Ascending aorta (tissue), 2 donors: ENCODE data around the gene KBTBD4. TPM values are rescaled to one million over a fixed set of nuclear protein-coding genes. Genes with fewer than 3 reads are reported as not detected.
A peak's percentile ranks its signal among the peaks of the same experiment; 100 is the strongest.

ENCODE experiments used
- DNase-seq, 2 donors: peaks; one replicate each; pipeline ENCODE4 v3.0.0-alpha.2; 2019; ENCODE audit warnings: low spot score in 2 of 2
- H3K27ac ChIP-seq, 2 donors: fragments of 200-600 bp; sonication (generic); one replicate each; pipeline ENCODE4 v1.5.1; 2016 to 2017; ENCODE audit warnings: mild to moderate bottlenecking in 1 of 2
- H3K27me3 ChIP-seq: fragments of 200-600 bp; sonication (generic); one replicate; pipeline ENCODE4 v1.5.1; 2017
- H3K36me3 ChIP-seq, 2 donors: fragments of 200-600 bp; sonication (generic); one replicate each; pipeline ENCODE4 v1.5.1; 2016
- H3K4me1 ChIP-seq, 2 donors: fragments of 200-600 bp; sonication (generic); one replicate each; pipeline ENCODE4 v1.5.1; 2016 to 2017; ENCODE audit warnings: mild to moderate bottlenecking in 1 of 2
- H3K4me3 ChIP-seq, 2 donors: fragments of 200-600 bp; sonication (generic); one replicate each; pipeline ENCODE4 v1.5.1; 2016 to 2017; ENCODE audit warnings: mild to moderate bottlenecking in 1 of 2
- H3K9me3 ChIP-seq, 2 donors: fragments of 200-600 bp; sonication (generic); one replicate each; pipeline ENCODE4 v1.5.1; 2016
- intact Hi-C: fragments of 100-400 bp; cut with DNase I; formaldehyde crosslinking; loops from one replicate; pipeline ENCODE4 v1.15.1; 2023
- total RNA-seq: library from RNA; depleted of rRNA; stranded (reverse); fragments of >200 nt; gene quantifications from one replicate; pipeline ENCODE4 v1.1.0, GENCODE V29; 2016
- TF ChIP-seq, protein P1 (sequence below), 3 experiments: fragments of 200-600 bp in 2 of 3; fragments of 450-650 bp in 1 of 3; sonication (generic) in 2 of 3; IDR thresholded peaks; one replicate each; pipeline ENCODE4 v1.5.1; 2016 to 2019; ENCODE audit warnings: antibody characterized with exemption in 3 of 3, mild to moderate bottlenecking in 1 of 3, moderate library complexity in 1 of 3

The KBTBD4 gene
- 14.8 TPM for total RNA-seq

DNA sequence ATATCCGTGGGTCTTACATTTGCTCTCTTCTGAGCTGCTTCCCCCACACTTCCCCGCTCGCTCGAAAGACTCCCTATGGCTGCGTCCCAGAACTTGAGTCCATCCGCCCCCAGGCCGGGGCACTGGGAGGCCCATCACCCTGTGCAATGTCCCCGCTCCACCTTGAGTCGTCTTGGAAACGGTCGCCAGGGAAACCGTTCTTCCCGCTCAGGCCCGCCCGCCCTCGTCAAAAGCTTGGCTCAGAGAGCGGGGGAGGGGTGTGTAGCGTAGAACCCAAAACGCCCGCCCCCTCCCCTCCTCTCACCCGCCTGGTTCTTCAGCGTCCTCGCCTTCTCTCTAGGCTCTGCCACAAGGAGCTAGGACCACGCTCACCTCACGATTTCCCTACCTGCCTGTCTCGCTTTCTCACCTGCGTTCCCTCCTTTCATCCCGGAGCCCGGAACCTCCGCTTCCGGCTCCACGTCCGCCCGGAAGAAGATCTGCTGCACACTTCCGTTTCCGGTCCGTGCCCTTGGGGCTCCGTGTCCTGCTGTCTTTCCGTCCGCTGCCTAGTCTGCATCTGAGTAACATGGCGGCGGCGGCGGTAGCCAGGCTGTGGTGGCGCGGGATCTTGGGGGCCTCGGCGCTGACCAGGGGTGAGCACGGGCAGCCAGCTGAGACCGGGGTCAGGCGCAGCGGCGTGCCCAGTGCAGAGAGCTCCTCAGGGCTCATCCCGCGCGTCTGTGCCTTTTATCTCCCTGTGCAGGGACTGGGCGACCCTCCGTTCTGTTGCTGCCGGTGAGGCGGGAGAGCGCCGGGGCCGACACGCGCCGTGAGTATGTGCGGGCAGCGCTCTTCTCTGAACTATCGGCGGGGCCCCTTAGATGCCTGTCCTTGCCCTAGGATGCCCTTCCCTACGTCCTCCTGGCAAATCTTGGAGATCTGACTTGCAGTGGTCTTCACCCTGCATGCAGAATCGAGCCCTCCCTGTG lies at the start of gene KBTBD4, which contains the start of gene NDUFS3:
KBTBD4 (minus strand) TSS at position 447 of the 971 bp plus-strand sequence; CDS start at position 428, 19 bp downstream.
NDUFS3 (plus strand) TSS at position 551 of the 971 bp plus-strand sequence; CDS start at position 569, 18 bp downstream.
- Histone ChIP-seq H3K4me3 (peak within 1 kb of the TSS; percentile 74 to 93), H3K27me3 (no peaks in the 10 kb centered on the region), H3K36me3 (peaks cover 44 to 51% of the 10 kb centered on the region in 2 donors), H3K4me1 (peaks cover 14 to 15% of the 10 kb centered on the region in 2 donors), H3K27ac (peak within 1 kb of the TSS; percentile 75 to 83), H3K9me3 (no peaks in the 10 kb centered on the region)
- intact Hi-C loops = loop anchor here (2.0 to 5.0 kb wide), 4 partner anchors 26 to 188 kb away; partner anchors contain the start of genes CELF1, FNBP4, MTCH2 and SLC39A13
- TF ChIP-seq, protein P1, sequence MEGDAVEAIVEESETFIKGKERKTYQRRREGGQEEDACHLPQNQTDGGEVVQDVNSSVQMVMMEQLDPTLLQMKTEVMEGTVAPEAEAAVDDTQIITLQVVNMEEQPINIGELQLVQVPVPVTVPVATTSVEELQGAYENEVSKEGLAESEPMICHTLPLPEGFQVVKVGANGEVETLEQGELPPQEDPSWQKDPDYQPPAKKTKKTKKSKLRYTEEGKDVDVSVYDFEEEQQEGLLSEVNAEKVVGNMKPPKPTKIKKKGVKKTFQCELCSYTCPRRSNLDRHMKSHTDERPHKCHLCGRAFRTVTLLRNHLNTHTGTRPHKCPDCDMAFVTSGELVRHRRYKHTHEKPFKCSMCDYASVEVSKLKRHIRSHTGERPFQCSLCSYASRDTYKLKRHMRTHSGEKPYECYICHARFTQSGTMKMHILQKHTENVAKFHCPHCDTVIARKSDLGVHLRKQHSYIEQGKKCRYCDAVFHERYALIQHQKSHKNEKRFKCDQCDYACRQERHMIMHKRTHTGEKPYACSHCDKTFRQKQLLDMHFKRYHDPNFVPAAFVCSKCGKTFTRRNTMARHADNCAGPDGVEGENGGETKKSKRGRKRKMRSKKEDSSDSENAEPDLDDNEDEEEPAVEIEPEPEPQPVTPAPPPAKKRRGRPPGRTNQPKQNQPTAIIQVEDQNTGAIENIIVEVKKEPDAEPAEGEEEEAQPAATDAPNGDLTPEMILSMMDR (IDR thresholded peaks at IDR 0.05) = no peak
- peak; percentile 57 to 92 for DNase-seq

DNA sequence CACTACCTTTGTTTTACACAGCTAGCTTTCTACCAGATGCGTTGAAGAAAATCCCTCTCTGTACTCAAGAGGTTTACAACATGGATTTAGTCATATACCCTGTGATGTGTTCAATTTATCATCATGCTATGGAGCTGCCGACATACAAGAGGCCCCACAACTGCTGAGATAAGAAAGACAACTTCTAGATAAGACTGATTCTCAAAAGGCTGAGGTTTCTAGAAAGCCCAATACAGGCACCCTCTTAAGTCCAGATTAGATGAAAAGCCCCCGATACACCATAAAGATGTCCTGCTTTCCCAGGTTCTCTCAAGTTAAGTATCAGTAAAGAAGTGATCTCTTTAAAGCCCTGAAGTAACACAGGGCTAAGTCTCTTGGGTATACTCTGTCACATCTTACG lies 49.3 kb upstream of the KBTBD4 start:
- Histone ChIP-seq H3K4me3 (no peak overlapping the region), H3K9me3 (no peaks in the 10 kb centered on the region), H3K4me1 (no peaks in the 10 kb centered on the region), H3K36me3 (peaks cover 73 to 86% of the 10 kb centered on the region in 2 donors), H3K27me3 (no peaks in the 10 kb centered on the region), H3K27ac (no peak overlapping the region)
- no peak for DNase-seq
- TF ChIP-seq, protein P1 (IDR thresholded peaks at IDR 0.05) = no peak
- intact Hi-C loops = no loop called here

DNA sequence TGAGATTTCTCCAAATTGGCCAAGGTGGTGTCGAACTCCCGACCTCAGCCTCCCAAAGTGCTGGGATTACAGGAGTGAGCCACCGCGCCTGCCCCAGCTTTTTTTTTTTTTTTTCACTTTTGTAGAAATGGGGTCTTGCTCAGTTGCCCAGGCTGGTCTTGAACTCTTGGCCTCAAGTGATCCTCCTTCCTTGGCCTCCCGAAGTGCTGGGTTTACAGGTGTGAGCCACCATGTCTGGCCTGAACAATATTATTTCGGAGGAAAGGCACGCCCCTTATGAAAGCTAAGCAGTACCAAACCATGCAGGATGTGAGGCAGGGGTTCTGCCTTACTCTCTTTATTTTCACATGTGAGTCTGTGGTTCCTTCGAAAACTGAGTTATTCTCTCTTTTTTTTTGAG lies 47.5 kb upstream of the KBTBD4 start:
- no peak for DNase-seq
- Histone ChIP-seq H3K27me3 (no peaks in the 10 kb centered on the region), H3K36me3 (peaks cover 77 to 97% of the 10 kb centered on the region in 2 donors), H3K4me3 (no peak overlapping the region), H3K9me3 (no peaks in the 10 kb centered on the region), H3K4me1 (no peaks in the 10 kb centered on the region), H3K27ac (no peak overlapping the region)
- intact Hi-C loops = no loop called here
- TF ChIP-seq, protein P1 (IDR thresholded peaks at IDR 0.05) = no peak

DNA sequence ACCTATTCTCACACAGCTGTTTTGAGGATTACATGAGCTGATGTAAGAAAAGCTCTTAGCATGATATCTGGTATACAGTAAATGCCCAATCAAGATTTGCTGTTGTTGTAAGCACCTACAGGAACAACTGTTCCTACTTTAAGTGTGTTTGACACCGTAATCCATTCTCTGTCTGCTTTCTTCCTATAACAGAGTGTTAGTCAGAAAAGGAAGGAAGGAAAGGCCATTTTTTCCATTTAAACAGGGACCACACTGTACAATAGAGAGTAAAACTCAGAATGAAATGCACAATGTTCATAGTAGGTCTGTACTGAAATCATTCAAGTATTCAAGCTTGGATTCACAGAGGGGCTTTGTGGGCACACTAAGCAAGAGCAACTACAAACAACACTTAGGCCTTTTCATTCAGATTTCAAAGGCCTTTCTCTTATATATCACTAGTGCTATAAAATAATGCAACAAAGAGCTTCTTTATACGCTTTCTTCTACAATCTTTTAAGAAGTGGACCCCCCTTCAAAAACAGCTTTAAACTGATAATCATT lies 42.1 kb upstream of the KBTBD4 start:
- Histone ChIP-seq H3K4me1 (no peaks in the 10 kb centered on the region), H3K27ac (no peak overlapping the region), H3K27me3 (no peaks in the 10 kb centered on the region), H3K9me3 (no peaks in the 10 kb centered on the region), H3K36me3 (peaks cover 63 to 81% of the 10 kb centered on the region in 2 donors), H3K4me3 (no peak overlapping the region)
- intact Hi-C loops = no loop called here
- TF ChIP-seq, protein P1 (IDR thresholded peaks at IDR 0.05) = no peak
- no peak for DNase-seq

DNA sequence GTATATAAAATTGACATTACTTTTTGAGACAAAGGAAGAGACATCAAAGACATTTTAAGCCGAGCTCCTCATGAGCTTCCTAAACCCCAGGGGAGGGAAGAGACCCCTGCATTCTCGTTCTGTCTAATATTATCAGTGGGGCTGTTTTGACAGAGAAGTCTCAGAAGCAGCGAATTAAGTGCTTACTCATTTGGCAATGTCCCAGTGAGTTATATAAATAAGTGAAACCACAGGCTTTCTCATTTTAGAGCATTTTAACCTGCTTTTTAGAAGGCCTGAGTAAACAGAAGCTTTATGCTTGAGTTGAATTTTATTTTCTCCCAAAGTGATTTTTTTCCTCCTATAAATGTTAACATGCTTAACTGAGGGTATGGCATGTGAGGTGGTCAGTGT lies 38.6 kb upstream of the KBTBD4 start:
- intact Hi-C loops = no loop called here
- Histone ChIP-seq H3K36me3 (peaks cover 32 to 47% of the 10 kb centered on the region in 2 donors), H3K27me3 (no peaks in the 10 kb centered on the region), H3K4me1 (no peaks in the 10 kb centered on the region), H3K4me3 (no peak overlapping the region), H3K27ac (no peak overlapping the region), H3K9me3 (no peaks in the 10 kb centered on the region)
- DNase-seq = no peak
- TF ChIP-seq, protein P1 (IDR thresholded peaks at IDR 0.05) = no peak
